KMS-11 (cell line): ENCODE results near the gene C1orf21.

Experiments
- H2AFZ ChIP-seq: fragments of 200-600 bp; sonication (generic); 2 replicates; pipeline ENCODE4 v1.6.1; 2016; ENCODE audit warnings: antibody characterized with exemption, mixed run types, low read depth
- H3K27ac ChIP-seq: fragments of 200-600 bp; sonication (generic); 2 replicates; pipeline ENCODE4 v1.6.1; 2016; ENCODE audit warnings: mild to moderate bottlenecking, mixed run types
- H3K27me3 ChIP-seq: fragments of 200-600 bp; sonication (generic); 2 replicates; pipeline ENCODE4 v1.6.1; 2017; ENCODE audit warnings: mild to moderate bottlenecking, low read depth, mixed run types, moderate library complexity; ENCODE audit not compliant: insufficient read depth
- H3K36me3 ChIP-seq: fragments of 200-600 bp; sonication (generic); 2 replicates; pipeline ENCODE4 v1.6.1; 2017; ENCODE audit warnings: mild to moderate bottlenecking, mixed run types; ENCODE audit not compliant: insufficient read depth
- H3K4me1 ChIP-seq: fragments of 200-600 bp; sonication (generic); 2 replicates; pipeline ENCODE4 v1.6.1; 2016; ENCODE audit warnings: mild to moderate bottlenecking, low read depth, mixed run types; ENCODE audit not compliant: poor library complexity, severe bottlenecking
- H3K4me2 ChIP-seq: fragments of 200-600 bp; sonication (generic); 2 replicates; pipeline ENCODE4 v1.7.0; 2016; ENCODE audit warnings: mild to moderate bottlenecking, mixed run types
- H3K4me3 ChIP-seq: fragments of 200-600 bp; sonication (generic); IDR thresholded peaks from 2 replicates; pipeline ENCODE4 v1.6.1; 2017; ENCODE audit warnings: low read depth, low read length, mixed read lengths; ENCODE audit not compliant: insufficient read depth
- H3K79me2 ChIP-seq: fragments of 200-600 bp; sonication (generic); 2 replicates; pipeline ENCODE4 v1.6.1; 2016; ENCODE audit warnings: low read depth, mixed run types; ENCODE audit not compliant: insufficient read depth
- H3K9ac ChIP-seq: fragments of 200-600 bp; sonication (generic); 2 replicates; pipeline ENCODE4 v1.6.1; 2016; ENCODE audit warnings: mild to moderate bottlenecking, mixed run types
- H4K20me1 ChIP-seq: fragments of 200-600 bp; sonication (generic); 2 replicates; pipeline ENCODE4 v1.6.1; 2016; ENCODE audit warnings: mild to moderate bottlenecking, mixed run types; ENCODE audit not compliant: insufficient read depth
- CTCF ChIP-seq: fragments of 200-600 bp; sonication (generic); conservative IDR thresholded peaks from 2 replicates; pipeline ENCODE4 v1.6.1; 2017; ENCODE audit warnings: low read depth, mild to moderate bottlenecking, antibody characterized with exemption, low read length, moderate library complexity, mixed read lengths

Gene C1orf21

GRCh38 chr1:184643661-184644060 lies 256.8 kb downstream of the C1orf21 start:
- no peaks in the 10 kb centered on the region for H3K36me3 ChIP-seq
- no peaks in the 10 kb centered on the region for H3K79me2 ChIP-seq
- no peak overlapping the region for H3K9ac ChIP-seq
- no peak for TF ChIP-seq CTCF
- no peak overlapping the region for H2AFZ ChIP-seq
- H3K4me2 ChIP-seq, result no peak overlapping the region
- H4K20me1 ChIP-seq, result no peaks in the 10 kb centered on the region
- no peak overlapping the region for H3K4me3 ChIP-seq
- H3K4me1 ChIP-seq, result peaks cover 30% of the 10 kb centered on the region
- H3K27me3 ChIP-seq, result no peaks in the 10 kb centered on the region
- H3K27ac ChIP-seq, result no peak overlapping the region

- Histone ChIP-seq H3K4me1 (peaks cover 41% of the 10 kb centered on the region), H3K36me3 (no peaks in the 10 kb centered on the region), H3K27ac (no peak overlapping the region), H3K27me3 (no peaks in the 10 kb centered on the region), H3K4me2 (no peak overlapping the region), H3K79me2 (no peaks in the 10 kb centered on the region), H3K4me3 (no peak overlapping the region), H4K20me1 (no peaks in the 10 kb centered on the region), H2AFZ (no peak overlapping the region), H3K9ac (no peak overlapping the region)
- TF ChIP-seq CTCF, result no peak
Measured at GRCh38 chr1:184644771-184645170, 257.9 kb downstream of the C1orf21 start.

GRCh38 chr1:184646178-184646701 lies 259.4 kb downstream of the C1orf21 start:
- Histone ChIP-seq H3K27me3 (no peaks in the 10 kb centered on the region), H3K4me2 (no peak overlapping the region), H3K4me3 (no peak overlapping the region), H3K79me2 (no peaks in the 10 kb centered on the region), H3K9ac (no peak overlapping the region), H3K36me3 (no peaks in the 10 kb centered on the region), H2AFZ (no peak overlapping the region), H3K27ac (no peak overlapping the region; the same call in 1 of the 2 replicates), H4K20me1 (no peaks in the 10 kb centered on the region), H3K4me1 (peaks cover 56% of the 10 kb centered on the region)
- TF ChIP-seq CTCF, result no peak

- no peak overlapping the region for H3K4me3 ChIP-seq
- no peak for TF ChIP-seq CTCF
- peak overlapping the region; percentile 80; the same call in 1 of the 2 replicates for H3K4me2 ChIP-seq
Measured at GRCh38 chr1:184646824-184647223, 260.0 kb downstream of the C1orf21 start.

More at GRCh38 chr1:184646824-184647223, 260.0 kb downstream of the C1orf21 start:
- H4K20me1 ChIP-seq, result no peaks in the 10 kb centered on the region
- H3K79me2 ChIP-seq, result no peaks in the 10 kb centered on the region
- no peak overlapping the region for H3K9ac ChIP-seq
- peak overlapping the region; percentile 79; the same call in 1 of the 2 replicates for H3K27ac ChIP-seq
- no peak overlapping the region for H2AFZ ChIP-seq
- H3K4me1 ChIP-seq, result peaks cover 61% of the 10 kb centered on the region
- H3K27me3 ChIP-seq, result no peaks in the 10 kb centered on the region
- H3K36me3 ChIP-seq, result no peaks in the 10 kb centered on the region
